ENCODE measurements around the gene PADI3. TPM values are rescaled to one million over a fixed set of nuclear protein-coding genes. Genes with fewer than 3 reads are reported as not detected.

The PADI3 gene
- total and polyA plus RNA-seq, 2 of the 4 experiments (the other 2 are of a cell fraction) = not detected

DNA sequence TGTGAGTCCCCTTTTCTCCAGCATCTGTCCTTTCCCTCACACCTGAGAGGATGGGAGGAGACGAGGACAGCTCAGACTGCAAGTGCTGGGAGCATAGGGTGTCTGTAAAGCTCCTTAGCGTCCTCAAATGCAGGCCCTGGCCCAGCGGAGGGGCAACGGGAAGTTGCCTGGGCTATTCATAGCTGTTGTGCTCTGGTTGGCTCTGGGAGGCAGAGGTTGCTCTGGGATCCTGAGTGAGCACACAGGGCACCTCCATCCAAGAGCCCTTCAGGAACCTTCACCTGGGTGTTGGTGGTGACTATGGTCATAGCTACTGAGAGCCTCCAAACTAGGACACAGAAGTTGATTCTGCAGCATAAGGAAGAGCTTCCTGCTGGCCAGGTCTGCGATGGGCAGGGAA, 41.4 kb upstream of the PADI3 start:
- 0 out of 3 replicates have a peak overlapping the region, but pooled peaks have one; percentile 43 for H2BK15ac ChIP-seq (ENCODE audit: low read depth, low read length)
- H2BK20ac ChIP-seq (ENCODE audit: low read depth, low read length) = peak overlapping the region; percentile 84
- no TSS peak for BruUV-seq (replicated peaks)
- H3K14ac ChIP-seq (replicated peaks; ENCODE audit: low read depth, low read length) = 0 out of 2 replicates have a peak overlapping the region, but pooled peaks have one; percentile 21
- no peak overlapping the region for H4K5ac ChIP-seq (ENCODE audit: low read depth, low read length)
- no peak overlapping the region for H2BK5ac ChIP-seq (ENCODE audit: low read depth, low read length, poor library complexity, severe bottlenecking)
- CTCF ChIA-PET = interaction anchor here (0.6 kb wide), 1 partner anchor 36 kb away, joined by 3 read pairs; no protein-coding TSS in a partner anchor
- peak overlapping the region; percentile 17 for H2AFZ ChIP-seq (replicated peaks; ENCODE audit: low read length, poor library complexity)
- peak overlapping the region; percentile 51 for H4K91ac ChIP-seq (ENCODE audit: insufficient read depth, low read depth, low read length)
- H4K8ac ChIP-seq (ENCODE audit: low read depth in 2 of 2, low read length in 2 of 2) = no peak overlapping the region; a peak in 1 of 4 replicates
- WGBS, 2 experiments (ENCODE audit: extremely low coverage in 2 of 2, insufficient read length in 1 of 2) = 86% methylated on average over 2 of the region's 5 CpGs; no CpG with 5 or more reads in 1 of the 2 experiments
- H3K23ac ChIP-seq (ENCODE audit: low read depth, low read length) = no peak overlapping the region
- H3K9me1 ChIP-seq (ENCODE audit: insufficient read depth, low read length) = peaks cover 16% of the 10 kb centered on the region; the same call in 1 of the 2 replicates
- peak overlapping the region; percentile 72 for H3K4ac ChIP-seq (ENCODE audit: low read depth, low read length)
- H3K9ac ChIP-seq (ENCODE audit: low read depth, low read length) = no peak overlapping the region
- dilution Hi-C loops (cut with HindIII; ENCODE audit: low sequenced_read_pairs, unreplicated experiment) = no loop called here
- H3K36me3 ChIP-seq (ENCODE audit: control insufficient read depth, insufficient read depth, low read length) = no peaks in the 10 kb centered on the region
- intact Hi-C loops (cut with micrococcal nuclease) = no loop called here
- POLR2A ChIA-PET (ENCODE audit: unreplicated experiment) = no interaction called here
- peaks cover 4% of the 10 kb centered on the region for H3K4me1 ChIP-seq (ENCODE audit: control insufficient read depth, insufficient read depth, low read length)
- peak overlapping the region; percentile 8; the same call in 1 of the 2 replicates for H2AK5ac ChIP-seq (ENCODE audit: low read depth, low read length)
- no peaks in the 10 kb centered on the region for H3K9me3 ChIP-seq (ENCODE audit: control insufficient read depth, insufficient read depth, low read length)
- no peaks in the 10 kb centered on the region for H4K20me1 ChIP-seq (ENCODE audit: insufficient read depth, low read length)
- H3K4me3 ChIP-seq (ENCODE audit: insufficient read depth, low read depth, low read length) = no peak overlapping the region
- H3K27me3 ChIP-seq (ENCODE audit: control insufficient read depth, insufficient read depth, low read length) = peaks cover 6% of the 10 kb centered on the region
- H3K4me2 ChIP-seq (ENCODE audit: low read depth, low read length) = no peak overlapping the region
- H2AK9ac ChIP-seq (replicated peaks; ENCODE audit: low read depth, low read length, poor library complexity) = peak overlapping the region; percentile 88
- H3K56ac ChIP-seq (ENCODE audit: extremely low read depth, insufficient read depth, low read length) = no peak overlapping the region
- H3K27ac ChIP-seq (ENCODE audit: insufficient read depth, low read length) = no peak overlapping the region
- DNase-seq (no peak), ATAC-seq (ENCODE audit: low read depth) (no peak)
- no peaks in the 10 kb centered on the region for H3K79me1 ChIP-seq (ENCODE audit: low read depth in 1 of 2, low read length in 2 of 2)
- TF ChIP-seq BHLHE40 (IDR thresholded peaks at IDR 0.05; ENCODE audit: low read depth, low read length) (no peak), CHD1 (IDR thresholded peaks at IDR 0.05; ENCODE audit: low read depth, low read length) (no peak), POLR2A (IDR thresholded peaks at IDR 0.05; ENCODE audit: low read depth, low read length) (no peak)
- TF ChIP-seq, protein P1, sequence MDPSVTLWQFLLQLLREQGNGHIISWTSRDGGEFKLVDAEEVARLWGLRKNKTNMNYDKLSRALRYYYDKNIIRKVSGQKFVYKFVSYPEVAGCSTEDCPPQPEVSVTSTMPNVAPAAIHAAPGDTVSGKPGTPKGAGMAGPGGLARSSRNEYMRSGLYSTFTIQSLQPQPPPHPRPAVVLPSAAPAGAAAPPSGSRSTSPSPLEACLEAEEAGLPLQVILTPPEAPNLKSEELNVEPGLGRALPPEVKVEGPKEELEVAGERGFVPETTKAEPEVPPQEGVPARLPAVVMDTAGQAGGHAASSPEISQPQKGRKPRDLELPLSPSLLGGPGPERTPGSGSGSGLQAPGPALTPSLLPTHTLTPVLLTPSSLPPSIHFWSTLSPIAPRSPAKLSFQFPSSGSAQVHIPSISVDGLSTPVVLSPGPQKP (IDR thresholded peaks at IDR 0.05; ENCODE audit: borderline replicate concordance, low read depth, low read length) = no peak
- H2BK120ac ChIP-seq (ENCODE audit: low read depth, low read length) = peak overlapping the region; percentile 71
- no peak overlapping the region for H3K18ac ChIP-seq (ENCODE audit: low read depth, low read length)
- in situ Hi-C loops (cut with MboI; ENCODE audit: low sequenced_read_pairs) = no loop called here
